Activated CD8-positive, alpha-beta memory T cell treated with anti-CD3 and anti-CD28 coated beads for 36 hours (primary cell): ENCODE measurements around the gene IQUB. TPM values are rescaled to one million over a fixed set of nuclear protein-coding genes. Genes with fewer than 3 reads are reported as not detected.

Experiments used
- CTCF ChIA-PET: fragments of 350-600 bp; sonication (Branson Sonifier 250); formaldehyde crosslinking; loops from one replicate; lab custom pipeline; 2021; ENCODE audit warnings: antibody characterized with exemption; lab: Charles Lee
- POLR2A ChIA-PET: fragments of 350-600 bp; sonication (Branson Sonifier 250); formaldehyde crosslinking; loops from one replicate; lab custom pipeline; 2021; ENCODE audit warnings: antibody characterized with exemption; lab: Charles Lee
- total RNA-seq, 2 experiments: library from RNA; stranded (reverse); gene quantifications; one replicate each; pipeline ENCODE4 v1.2.3, GENCODE V29; 2021

The IQUB gene
- total RNA-seq = under 1 TPM in 1 of 2 experiments, not detected in 1; 0.13 TPM

GRCh38 chr7:123534383-123535260, at the start of gene IQUB:
Gene IQUB (minus strand): TSS chr7:123534595. CDS start chr7:123512340, 22,255 bp downstream.
- ChIA-PET POLR2A (interaction anchor here (0.5 to 1.4 kb wide), 2 partner anchors 215 to 415 kb away, joined by 3 to 4 read pairs; partner anchors contain the start of gene WASL), CTCF (interaction anchor here (0.7 to 1.7 kb wide), 4 partner anchors 23 to 605 kb away, joined by 3 to 5 read pairs (median 4); partner anchors contain the start of gene NDUFA5)

GRCh38 chr7:123583821-123584220, 49.4 kb upstream of the IQUB start:
- CTCF ChIA-PET = no interaction called here
- POLR2A ChIA-PET = no interaction called here

GRCh38 chr7:123581162-123581459, 46.7 kb upstream of the IQUB start:
- ChIA-PET CTCF (interaction anchor here (0.6 kb wide), 1 partner anchor 140 kb away, joined by 3 read pairs; no protein-coding TSS in a partner anchor), POLR2A (no interaction called here)

DNA sequence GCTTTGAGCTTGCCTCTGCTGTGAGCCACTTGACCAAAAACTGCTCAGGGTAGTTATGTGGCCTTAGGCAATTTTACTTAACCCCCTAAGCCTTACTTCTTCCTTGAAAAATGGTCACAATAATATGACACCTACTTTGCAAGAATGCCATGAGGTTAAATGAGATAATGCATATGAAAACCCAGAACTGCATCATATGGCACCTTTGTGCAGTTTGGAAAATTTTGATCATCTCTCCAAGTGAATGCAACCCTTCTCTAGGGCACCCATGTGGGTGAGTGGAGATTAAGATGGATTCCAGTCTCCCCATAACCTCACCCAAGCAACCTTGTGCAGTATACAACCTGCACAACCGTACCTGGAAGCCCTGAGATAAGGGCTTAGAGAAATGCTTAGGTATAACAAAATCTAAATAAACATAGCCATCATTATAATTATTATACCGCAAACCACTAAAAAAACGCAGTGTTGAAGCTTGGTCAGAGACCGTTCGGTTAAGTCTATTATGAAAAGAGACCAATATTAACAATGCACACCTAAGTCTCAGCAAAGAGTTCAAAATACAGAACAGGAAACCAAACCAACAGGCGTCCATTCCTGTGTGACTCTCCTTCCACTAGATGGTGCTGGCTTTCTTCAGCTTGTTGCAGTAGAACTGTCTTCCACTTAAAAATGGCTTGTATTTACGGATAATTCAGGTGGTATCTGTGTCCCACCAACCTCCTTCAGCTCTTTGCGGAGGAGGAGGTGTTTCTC, 46.2 kb upstream of the IQUB start:
- POLR2A ChIA-PET = no interaction called here
- CTCF ChIA-PET = interaction anchor here (0.6 kb wide), 1 partner anchor 140 kb away, joined by 3 read pairs; no protein-coding TSS in a partner anchor

- POLR2A ChIA-PET = no interaction called here
- CTCF ChIA-PET = no interaction called here
Observed at GRCh38 chr7:123579416-123579815, 45.0 kb upstream of the IQUB start.

GRCh38 chr7:123573896-123574467, 39.6 kb upstream of the IQUB start:
- POLR2A ChIA-PET = no interaction called here
- CTCF ChIA-PET = no interaction called here

DNA sequence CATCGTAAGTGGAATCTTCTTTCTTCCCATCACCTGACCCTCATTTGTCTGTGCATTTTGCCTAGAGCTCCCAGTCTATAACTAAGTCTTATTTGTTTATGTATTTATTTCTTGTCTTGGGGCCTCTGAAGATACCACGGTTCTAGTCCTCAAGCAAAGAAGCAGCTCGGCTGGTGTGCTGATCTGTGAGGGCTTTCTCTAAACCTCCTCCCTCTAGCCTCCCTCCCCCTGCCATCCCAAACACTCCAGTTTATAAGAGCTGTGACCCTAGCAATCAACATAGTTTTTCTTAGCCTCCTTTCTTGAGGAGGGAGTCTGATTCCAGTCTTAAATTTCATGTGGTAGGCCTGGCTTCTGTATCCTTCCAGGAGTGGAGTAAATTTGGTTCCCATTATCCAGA, 38.9 kb upstream of the IQUB start:
- CTCF ChIA-PET = interaction anchor here (0.6 kb wide), 1 partner anchor 14 kb away, joined by 4 read pairs; no protein-coding TSS in a partner anchor

GRCh38 chr7:123571684-123572083, 37.3 kb upstream of the IQUB start:
- POLR2A ChIA-PET = no interaction called here
- CTCF ChIA-PET = no interaction called here

More for the DNA sequence above, 38.9 kb upstream of the IQUB start:
- POLR2A ChIA-PET = no interaction called here

GRCh38 chr7:123571187-123571586, 36.8 kb upstream of the IQUB start:
- CTCF ChIA-PET = no interaction called here

GRCh38 chr7:123570390-123571182, 36.2 kb upstream of the IQUB start:
- CTCF ChIA-PET = interaction anchor here (1.5 kb wide), 1 partner anchor 10 kb away, joined by 4 read pairs; no protein-coding TSS in a partner anchor

More at GRCh38 chr7:123571187-123571586, 36.8 kb upstream of the IQUB start:
- POLR2A ChIA-PET = no interaction called here

GRCh38 chr7:123569352-123570010, 35.1 kb upstream of the IQUB start:
- CTCF ChIA-PET = interaction anchor here (1.5 kb wide), 1 partner anchor 9 kb away, joined by 4 read pairs; no protein-coding TSS in a partner anchor
- POLR2A ChIA-PET = no interaction called here

More at GRCh38 chr7:123570390-123571182, 36.2 kb upstream of the IQUB start:
- POLR2A ChIA-PET = no interaction called here

GRCh38 chr7:123562121-123562520, 27.7 kb upstream of the IQUB start:
- ChIA-PET POLR2A (no interaction called here), CTCF (no interaction called here)

- ChIA-PET POLR2A (interaction anchor here (0.6 kb wide), 1 partner anchor 18 kb away, joined by 9 read pairs; no protein-coding TSS in a partner anchor), CTCF (interaction anchor here (0.6 kb wide), 1 partner anchor 1274 kb away, joined by 4 read pairs; no protein-coding TSS in a partner anchor)
Observed at GRCh38 chr7:123558289-123558874, 24.0 kb upstream of the IQUB start.

- CTCF ChIA-PET = interaction anchor here (0.6 to 1.4 kb wide), 3 partner anchors 22 to 1275 kb away, joined by 4 to 5 read pairs (median 5); partner anchors contain the start of gene IQUB
- POLR2A ChIA-PET = interaction anchor here (0.6 to 1.2 kb wide), 3 partner anchors 10 to 191 kb away, joined by 3 to 9 read pairs (median 4); partner anchors contain the start of gene WASL
Observed at GRCh38 chr7:123557398-123558288, 23.2 kb upstream of the IQUB start, which contains the start of gene NDUFA5. Gene NDUFA5 (minus strand): TSS chr7:123557818. CDS start chr7:123557795, 23 bp downstream.

DNA sequence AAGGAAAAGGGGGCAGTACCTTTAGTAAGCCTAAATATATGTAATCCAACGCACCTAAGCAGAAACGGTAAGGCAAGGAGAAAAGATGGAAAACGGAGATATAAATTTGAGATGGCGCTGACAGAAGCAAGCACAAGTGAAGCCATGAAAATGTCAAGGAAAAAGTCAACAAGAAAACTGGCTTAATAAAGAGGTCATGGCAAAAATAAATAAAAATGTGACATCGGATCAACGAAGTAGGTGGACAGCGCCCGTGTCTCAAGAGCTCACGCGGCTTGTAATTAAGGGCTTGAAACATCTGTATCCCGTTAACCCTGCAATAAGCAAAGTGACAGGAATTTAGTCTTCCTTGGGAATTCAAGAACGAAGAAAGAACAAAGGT, 22.6 kb upstream of the IQUB start:
- ChIA-PET CTCF (interaction anchor here (1.0 to 1.4 kb wide), 2 partner anchors 22 to 63 kb away, joined by 5 read pairs; partner anchors contain the start of gene IQUB), POLR2A (interaction anchor here (0.6 to 1.2 kb wide), 3 partner anchors 10 to 192 kb away, joined by 3 to 4 read pairs (median 3); partner anchors contain the start of gene WASL)

- CTCF ChIA-PET = no interaction called here
- POLR2A ChIA-PET = no interaction called here
Observed at GRCh38 chr7:123555484-123555883, 21.1 kb upstream of the IQUB start.
